ENCODE data around the gene CCDC3.

GRCh38 chr10:12943425-12943824 is 58.1 kb downstream of the CCDC3 start:
- TF ChIP-seq POLR2AphosphoS5 (IDR thresholded peaks at IDR 0.05; ENCODE audit: low read depth) (no peak), CTCF (IDR thresholded peaks at IDR 0.05; ENCODE audit: insufficient read depth, low read length) (no peak), GABPA (IDR thresholded peaks at IDR 0.05; ENCODE audit: low read depth) (no peak), REST (IDR thresholded peaks at IDR 0.05; ENCODE audit: insufficient replicate concordance, low read depth) (no peak), SPI1 (IDR thresholded peaks at IDR 0.05; ENCODE audit: borderline replicate concordance, low read depth) (no peak)

Measured in HL-60 (cell line).